Progenitor cell of endocrine pancreas (in vitro differentiated cells): Measurements from ENCODE around the gene BRCA1. TPM values are rescaled to one million over a fixed set of nuclear protein-coding genes. Genes with fewer than 3 reads are reported as not detected.

Source experiments
- DNase-seq: peaks from one replicate; pipeline ENCODE4 v3.0.0; 2021; ENCODE audit warnings: low spot score; ENCODE audit not compliant: unreplicated experiment
- H3K27ac Mint-ChIP-seq: 2 replicates; pipeline ENCODE4 v1.8.0; 2021; ENCODE audit warnings: mild to moderate bottlenecking, moderate library complexity, mixed read lengths
- H3K27me3 Mint-ChIP-seq: 2 replicates; pipeline ENCODE4 v1.8.0; 2021; ENCODE audit warnings: mixed read lengths
- H3K36me3 Mint-ChIP-seq: 2 replicates; pipeline ENCODE4 v1.8.0; 2022; ENCODE audit warnings: mixed read lengths; ENCODE audit not compliant: insufficient read depth
- H3K4me1 Mint-ChIP-seq: 2 replicates; pipeline ENCODE4 v1.8.0; 2021; ENCODE audit warnings: low read depth, mixed read lengths
- H3K4me3 Mint-ChIP-seq: 2 replicates; pipeline ENCODE4 v1.8.0; 2021; ENCODE audit warnings: low read depth, mild to moderate bottlenecking, moderate library complexity, mixed read lengths
- H3K9me3 Mint-ChIP-seq: 2 replicates; pipeline ENCODE4 v1.8.0; 2021; ENCODE audit warnings: low read depth, mixed read lengths
- total RNA-seq: library from RNA; stranded (reverse); gene quantifications from 2 replicates; pipeline ENCODE4 v1.2.1, GENCODE V29; 2021
- TF ChIP-seq, protein P1 (sequence below): fragments of 200-600 bp; sonication (generic); IDR thresholded peaks from one replicate; pipeline ENCODE4 v1.5.0; 2021; ENCODE audit warnings: antibody characterized with exemption, mild to moderate bottlenecking; ENCODE audit not compliant: unreplicated experiment

The BRCA1 gene
- total RNA-seq, 1 donor from 2014 or later: 34.2 TPM

DNA sequence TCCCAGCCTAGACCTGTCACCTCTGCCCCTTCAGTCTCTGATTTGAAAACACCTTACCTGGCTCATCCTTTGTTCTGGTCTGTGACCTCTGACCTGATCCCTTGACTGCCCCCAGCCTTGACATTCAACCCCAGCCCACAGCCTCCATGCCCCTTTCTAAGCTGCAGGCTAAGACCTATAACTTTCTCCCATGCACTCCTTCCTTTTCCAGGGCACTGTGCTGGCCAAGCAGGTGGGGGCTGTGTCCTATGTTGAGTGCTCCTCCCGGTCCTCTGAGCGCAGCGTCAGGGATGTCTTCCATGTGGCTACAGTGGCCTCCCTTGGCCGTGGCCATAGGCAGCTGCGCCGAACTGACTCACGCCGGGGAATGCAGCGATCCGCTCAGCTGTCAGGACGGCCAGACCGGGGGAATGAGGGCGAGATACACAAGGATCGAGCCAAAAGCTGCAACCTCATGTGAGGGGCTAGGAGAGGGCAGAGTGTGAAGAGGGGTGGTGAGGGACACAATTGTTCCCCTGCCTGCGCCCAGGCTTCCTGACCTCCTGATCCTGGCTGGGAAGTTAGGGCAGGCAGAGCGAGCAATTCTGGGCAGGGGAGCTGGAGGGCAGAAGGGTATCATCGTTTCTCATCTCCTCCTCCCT lies 96.8 kb downstream of the BRCA1 start:
- no peak for DNase-seq
- Mint-ChIP-seq H3K27ac (no peak overlapping the region), H3K4me3 (no peak overlapping the region), H3K4me1 (peaks cover 6% of the 10 kb centered on the region), H3K27me3 (no peaks in the 10 kb centered on the region), H3K9me3 (no peaks in the 10 kb centered on the region), H3K36me3 (no peaks in the 10 kb centered on the region)
- TF ChIP-seq, protein P1, sequence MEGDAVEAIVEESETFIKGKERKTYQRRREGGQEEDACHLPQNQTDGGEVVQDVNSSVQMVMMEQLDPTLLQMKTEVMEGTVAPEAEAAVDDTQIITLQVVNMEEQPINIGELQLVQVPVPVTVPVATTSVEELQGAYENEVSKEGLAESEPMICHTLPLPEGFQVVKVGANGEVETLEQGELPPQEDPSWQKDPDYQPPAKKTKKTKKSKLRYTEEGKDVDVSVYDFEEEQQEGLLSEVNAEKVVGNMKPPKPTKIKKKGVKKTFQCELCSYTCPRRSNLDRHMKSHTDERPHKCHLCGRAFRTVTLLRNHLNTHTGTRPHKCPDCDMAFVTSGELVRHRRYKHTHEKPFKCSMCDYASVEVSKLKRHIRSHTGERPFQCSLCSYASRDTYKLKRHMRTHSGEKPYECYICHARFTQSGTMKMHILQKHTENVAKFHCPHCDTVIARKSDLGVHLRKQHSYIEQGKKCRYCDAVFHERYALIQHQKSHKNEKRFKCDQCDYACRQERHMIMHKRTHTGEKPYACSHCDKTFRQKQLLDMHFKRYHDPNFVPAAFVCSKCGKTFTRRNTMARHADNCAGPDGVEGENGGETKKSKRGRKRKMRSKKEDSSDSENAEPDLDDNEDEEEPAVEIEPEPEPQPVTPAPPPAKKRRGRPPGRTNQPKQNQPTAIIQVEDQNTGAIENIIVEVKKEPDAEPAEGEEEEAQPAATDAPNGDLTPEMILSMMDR: no peak

DNA sequence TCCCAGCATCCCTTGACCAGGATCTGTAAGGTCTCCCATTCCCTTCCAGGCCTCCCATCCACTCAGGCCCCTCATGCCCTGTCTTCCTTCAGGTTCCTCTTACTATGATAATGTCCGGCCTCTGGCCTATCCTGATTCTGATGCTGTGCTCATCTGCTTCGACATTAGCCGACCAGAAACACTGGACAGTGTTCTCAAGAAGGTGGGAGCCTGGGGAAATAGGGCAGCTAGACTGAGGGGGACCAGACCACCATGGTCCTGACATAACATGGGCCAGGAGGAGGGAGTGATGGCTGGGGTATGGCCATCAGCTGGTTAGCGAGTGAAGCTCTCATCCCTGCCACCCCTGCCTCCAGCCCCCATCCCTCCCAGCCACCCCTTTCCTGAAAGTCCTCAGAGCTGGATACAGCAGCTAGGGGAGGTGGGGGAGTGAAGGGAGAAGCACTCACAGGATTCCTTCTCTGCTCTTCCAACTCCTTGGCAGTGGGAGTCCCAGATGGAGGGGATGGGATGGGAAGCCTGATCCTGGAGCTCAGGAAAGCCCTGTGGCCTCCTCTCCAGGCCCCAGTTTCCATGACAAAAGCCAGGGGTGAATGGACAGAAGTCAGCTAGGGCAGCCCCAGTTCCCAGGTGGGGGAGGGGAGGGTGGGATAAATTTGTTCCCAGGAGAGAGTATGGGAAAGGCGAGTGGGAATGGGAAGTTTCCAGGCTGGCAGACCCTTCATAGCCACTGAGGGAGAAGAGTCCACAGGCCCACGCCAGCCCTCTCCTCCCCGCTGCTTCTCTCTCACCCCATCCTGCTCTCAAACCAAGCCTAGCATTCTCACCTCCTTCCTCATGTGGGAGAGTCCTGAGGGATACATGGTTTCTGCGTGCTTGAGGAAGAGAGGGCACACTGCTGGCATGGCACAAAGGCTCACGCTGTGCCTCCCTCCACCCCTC lies 97.8 kb downstream of the BRCA1 start:
- no peaks in the 10 kb centered on the region for H3K27me3 Mint-ChIP-seq
- H3K36me3 Mint-ChIP-seq: no peaks in the 10 kb centered on the region
- no peak overlapping the region for H3K4me3 Mint-ChIP-seq
- TF ChIP-seq, protein P1: no peak
- DNase-seq: no peak
- no peaks in the 10 kb centered on the region for H3K9me3 Mint-ChIP-seq
- no peak overlapping the region for H3K27ac Mint-ChIP-seq
- H3K4me1 Mint-ChIP-seq: peaks cover 6% of the 10 kb centered on the region

DNA sequence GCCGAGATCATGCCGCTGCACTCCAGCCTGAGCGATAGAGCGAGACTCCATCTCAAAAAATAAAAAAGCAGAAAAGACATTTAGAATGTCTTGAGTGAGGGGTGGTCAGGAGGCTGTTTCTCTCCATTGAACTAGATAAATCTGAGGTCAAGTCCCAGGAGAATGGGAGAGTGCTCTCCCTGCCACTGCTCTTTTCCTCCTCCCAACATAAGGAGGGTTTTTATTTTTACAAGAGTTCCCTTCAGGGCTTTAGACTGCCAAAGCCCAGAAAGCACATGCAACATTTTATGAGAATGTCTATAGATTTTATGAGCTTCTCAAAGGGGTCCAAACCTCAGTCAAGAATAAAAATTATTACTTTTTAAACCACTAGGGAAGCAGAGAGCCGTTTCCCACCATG lies 98.6 kb downstream of the BRCA1 start:
- peaks cover 6% of the 10 kb centered on the region for H3K4me1 Mint-ChIP-seq
- no peaks in the 10 kb centered on the region for H3K27me3 Mint-ChIP-seq
- no peak for DNase-seq
- H3K27ac Mint-ChIP-seq: peak overlapping the region; percentile 64
- H3K4me3 Mint-ChIP-seq: peak overlapping the region; percentile 65
- H3K36me3 Mint-ChIP-seq: no peaks in the 10 kb centered on the region
- H3K9me3 Mint-ChIP-seq: no peaks in the 10 kb centered on the region
- TF ChIP-seq, protein P1: no peak

DNA sequence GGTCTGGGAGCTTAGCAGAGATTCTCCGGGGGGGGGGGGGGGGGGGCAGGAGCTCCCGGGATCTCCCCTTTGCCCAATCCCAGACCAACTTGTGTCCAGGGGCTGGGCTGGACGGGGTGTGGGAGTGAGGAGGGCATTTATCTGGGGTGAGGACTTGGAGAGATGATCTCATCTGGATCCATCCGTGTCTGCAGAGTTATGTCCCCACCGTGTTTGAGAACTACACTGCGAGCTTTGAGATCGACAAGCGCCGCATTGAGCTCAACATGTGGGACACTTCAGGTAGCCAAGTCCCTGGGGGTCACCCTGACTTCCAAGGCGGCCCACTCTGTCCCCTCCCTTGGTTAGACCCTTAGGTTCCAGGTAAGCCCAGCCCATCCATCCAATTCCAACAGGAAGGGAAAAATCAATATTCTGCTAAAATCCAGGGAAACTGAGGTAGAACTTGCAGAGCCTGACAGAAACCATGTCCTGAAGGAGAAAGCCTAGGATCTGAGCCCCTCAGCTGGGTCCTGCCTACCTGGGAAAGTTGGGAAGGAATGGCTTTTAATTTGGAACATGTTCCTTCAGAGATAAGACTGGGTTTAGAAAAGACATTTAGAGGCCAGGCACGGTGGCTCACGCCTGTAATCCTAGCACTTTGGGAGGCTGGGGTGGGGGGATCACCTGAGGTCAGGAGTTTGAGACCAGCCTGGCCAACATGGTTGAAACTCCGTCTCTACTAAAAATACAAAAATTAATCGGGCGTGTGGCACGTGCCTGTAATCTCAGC lies 99.2 kb downstream of the BRCA1 start:
- peaks cover 9% of the 10 kb centered on the region for H3K4me1 Mint-ChIP-seq
- no peak for DNase-seq
- peak overlapping the region; percentile 90 for H3K27ac Mint-ChIP-seq
- no peaks in the 10 kb centered on the region for H3K36me3 Mint-ChIP-seq
- no peaks in the 10 kb centered on the region for H3K27me3 Mint-ChIP-seq
- H3K9me3 Mint-ChIP-seq: no peaks in the 10 kb centered on the region
- peak overlapping the region; percentile 83 for H3K4me3 Mint-ChIP-seq
- TF ChIP-seq, protein P1: no peak

DNA sequence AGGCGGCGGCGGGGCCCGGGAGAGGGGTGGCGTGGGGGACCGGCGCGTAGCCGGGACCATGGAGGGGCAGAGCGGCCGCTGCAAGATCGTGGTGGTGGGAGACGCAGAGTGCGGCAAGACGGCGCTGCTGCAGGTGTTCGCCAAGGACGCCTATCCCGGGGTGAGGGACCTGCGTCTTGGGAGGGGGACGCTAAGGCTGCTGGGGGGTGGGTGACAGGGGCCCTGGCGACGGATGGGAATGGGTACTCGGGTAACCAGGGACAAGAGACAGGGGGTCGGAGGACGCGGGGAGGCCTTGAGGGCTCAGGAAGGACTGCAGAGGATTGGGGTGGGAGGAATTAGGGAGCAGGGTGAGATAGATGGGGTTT lies 99.9 kb downstream of the BRCA1 start:
- Mint-ChIP-seq H3K9me3 (no peaks in the 10 kb centered on the region), H3K36me3 (no peaks in the 10 kb centered on the region), H3K27ac (peak overlapping the region; percentile 90), H3K4me1 (peaks cover 12% of the 10 kb centered on the region), H3K4me3 (peak overlapping the region; percentile 83), H3K27me3 (no peaks in the 10 kb centered on the region)
- TF ChIP-seq, protein P1: no peak
- DNase-seq: no peak
